NCI-H2227 (cell line): ENCODE results near the gene CCNI.
"Not testable (repeated sequence)": the region's sequence is repeated elsewhere in the genome, so short reads cannot be mapped to it uniquely, and the experiment has no call there.

Experiments
- DNase-seq: peaks from one replicate; lab custom pipeline; 2025; ENCODE audit not compliant: unreplicated experiment; lab: John Stamatoyannopoulos, UW

Gene CCNI

GRCh38 chr4:77040854-77041725, 34.7 kb downstream of the CCNI start:
- DNase-seq: no peak

GRCh38 chr4:77040270-77040669, 35.5 kb downstream of the CCNI start:
- no peak for DNase-seq

GRCh38 chr4:77039796-77040195, 36.0 kb downstream of the CCNI start:
- DNase-seq: no peak

DNA sequence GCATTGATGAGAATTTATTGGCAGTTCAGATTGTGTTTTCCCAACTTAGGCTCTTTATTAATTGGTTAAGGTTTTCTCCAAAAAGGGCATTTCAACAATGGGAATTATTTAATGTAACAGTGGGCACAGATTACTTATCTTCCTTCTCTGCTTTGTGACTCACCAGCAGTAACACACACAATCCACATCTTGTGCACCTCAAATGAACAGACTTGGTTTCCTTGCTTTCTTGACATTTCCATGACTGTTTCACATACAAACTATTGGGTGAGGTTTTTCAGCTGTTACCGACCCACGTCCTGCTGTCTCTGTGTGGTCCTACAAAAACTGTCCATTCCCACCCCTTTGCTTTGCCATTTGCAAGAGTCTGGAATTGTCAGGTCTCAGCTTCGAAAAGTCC, 38.1 kb downstream of the CCNI start:
- no peak for DNase-seq

DNA sequence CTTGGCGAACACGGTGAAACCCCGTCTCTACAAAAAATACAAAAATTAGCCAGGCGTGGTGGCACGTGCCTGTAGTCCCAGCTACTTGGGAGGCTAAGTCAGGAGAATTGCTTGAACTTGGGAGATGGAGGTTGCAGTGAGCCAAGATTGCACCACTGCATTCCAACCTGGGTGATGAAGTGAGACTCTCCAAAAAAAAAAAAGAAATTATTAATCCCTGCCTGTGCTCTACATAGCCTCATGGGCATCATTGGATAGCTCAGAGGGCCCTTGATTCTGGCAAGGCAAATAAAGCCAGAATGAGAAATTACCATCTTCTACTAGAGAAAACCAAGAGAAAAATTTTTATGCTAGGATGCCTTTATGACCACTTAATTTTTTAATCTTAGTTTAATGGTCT, 38.6 kb downstream of the CCNI start:
- not testable (repeated sequence) for DNase-seq

GRCh38 chr4:77036206-77036605, 39.6 kb downstream of the CCNI start:
- DNase-seq: no peak

GRCh38 chr4:77035153-77035552, 40.6 kb downstream of the CCNI start:
- no peak for DNase-seq

GRCh38 chr4:77031544-77031943, 44.2 kb downstream of the CCNI start:
- no peak for DNase-seq

DNA sequence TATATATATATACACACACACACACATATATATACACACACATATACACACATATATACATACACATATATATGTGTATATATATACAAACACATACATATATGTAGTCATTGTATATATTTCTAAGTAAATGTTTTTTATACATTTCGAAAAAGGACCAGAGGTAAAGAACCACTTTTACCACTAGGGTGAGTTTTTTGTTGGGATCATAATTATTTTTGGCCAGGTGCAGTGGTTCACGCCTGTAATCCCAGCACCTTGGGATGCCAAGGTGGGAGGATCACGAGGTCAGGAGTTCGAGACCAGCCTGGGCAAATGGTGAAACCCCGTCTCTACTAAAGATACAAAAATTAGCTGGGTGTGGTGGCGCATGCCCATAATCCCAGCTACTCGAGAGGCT, 46.0 kb downstream of the CCNI start:
- DNase-seq: not testable (repeated sequence)

DNA sequence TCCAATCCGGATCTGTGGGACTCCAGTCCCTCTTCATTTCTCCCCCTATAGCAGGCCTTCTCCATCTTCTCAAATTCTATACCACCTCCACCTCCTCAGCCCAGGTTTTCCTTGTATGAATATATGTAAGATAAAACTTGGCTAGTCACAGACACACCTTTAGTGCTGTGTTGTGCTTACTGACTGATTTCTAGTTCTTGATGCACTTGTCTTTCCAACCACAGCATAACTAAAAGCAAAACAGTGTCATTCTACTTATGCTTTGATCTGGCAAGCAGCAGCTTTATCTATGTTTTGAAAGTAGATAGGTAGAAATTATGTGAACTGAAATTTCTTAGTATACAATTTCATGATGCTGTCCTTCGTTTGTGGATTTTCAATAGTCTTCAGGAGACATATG, 47.5 kb downstream of the CCNI start:
- DNase-seq: no peak

DNA sequence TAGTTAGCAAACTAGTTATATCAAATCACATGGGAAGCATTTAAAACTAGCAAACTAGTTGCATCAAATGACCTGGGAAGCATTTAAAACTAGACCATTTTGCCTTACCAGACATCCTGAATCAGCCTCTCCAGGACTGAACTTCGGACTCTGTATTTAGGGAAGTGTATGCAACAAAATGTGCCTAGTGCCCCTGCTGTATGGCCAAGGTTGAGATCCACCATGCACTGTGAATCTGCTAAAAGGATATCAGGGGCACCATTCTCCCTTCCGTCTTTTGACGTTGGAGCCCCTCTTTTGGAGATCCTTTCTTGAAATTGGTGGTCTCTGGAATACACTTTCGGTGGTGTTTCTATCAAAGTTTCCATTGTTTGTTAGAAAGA, 49.5 kb downstream of the CCNI start:
- no peak for DNase-seq

- no peak for DNase-seq
Observed at GRCh38 chr4:77025643-77026321, 50.0 kb downstream of the CCNI start.

- no peak for DNase-seq
Observed at GRCh38 chr4:77023920-77024319, 51.9 kb downstream of the CCNI start.

GRCh38 chr4:77022560-77023179, 53.1 kb downstream of the CCNI start:
- DNase-seq: peak; percentile 54

GRCh38 chr4:77021614-77022089, 54.1 kb downstream of the CCNI start:
- no peak for DNase-seq

GRCh38 chr4:77020017-77020416, 55.8 kb downstream of the CCNI start:
- DNase-seq: no peak

DNA sequence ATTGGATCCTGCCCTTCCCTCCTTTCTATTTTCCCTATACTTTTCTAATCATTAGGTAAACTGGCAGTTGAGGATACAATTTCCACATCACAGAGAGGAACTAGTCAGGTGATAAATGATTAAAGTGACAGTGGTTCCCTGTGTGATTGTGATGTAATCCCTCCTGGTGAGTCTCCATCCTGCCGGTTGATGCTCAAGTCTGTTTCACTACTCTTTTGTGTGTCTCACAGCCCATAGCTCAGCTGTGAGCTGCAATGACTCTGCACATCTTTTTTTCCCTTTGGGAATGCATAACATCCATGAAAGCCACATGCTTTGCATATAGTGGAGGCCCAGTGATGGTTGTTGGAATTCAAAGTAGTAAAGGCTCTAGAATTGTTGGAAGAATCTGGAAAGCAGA, 60.4 kb downstream of the CCNI start:
- DNase-seq: no peak

DNA sequence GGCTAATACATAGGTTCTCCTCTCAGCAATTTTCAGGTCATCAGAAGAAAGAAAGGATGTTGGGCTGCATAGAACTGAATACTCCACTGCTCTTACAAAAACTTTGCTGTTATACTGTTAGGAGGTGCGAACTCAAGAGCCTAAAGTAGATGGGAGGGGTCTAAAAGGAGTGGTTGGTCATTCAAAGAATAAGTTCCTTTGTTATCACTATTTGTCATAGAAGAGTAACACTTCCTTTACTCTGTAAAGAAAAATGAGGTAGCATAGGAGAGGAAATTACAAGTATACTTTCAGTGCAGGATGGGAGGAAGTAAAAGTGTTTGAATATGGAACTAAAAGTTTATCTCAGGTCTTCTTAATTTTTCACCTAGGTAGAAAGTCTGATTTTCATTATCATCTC, 61.5 kb downstream of the CCNI start:
- DNase-seq: no peak

DNA sequence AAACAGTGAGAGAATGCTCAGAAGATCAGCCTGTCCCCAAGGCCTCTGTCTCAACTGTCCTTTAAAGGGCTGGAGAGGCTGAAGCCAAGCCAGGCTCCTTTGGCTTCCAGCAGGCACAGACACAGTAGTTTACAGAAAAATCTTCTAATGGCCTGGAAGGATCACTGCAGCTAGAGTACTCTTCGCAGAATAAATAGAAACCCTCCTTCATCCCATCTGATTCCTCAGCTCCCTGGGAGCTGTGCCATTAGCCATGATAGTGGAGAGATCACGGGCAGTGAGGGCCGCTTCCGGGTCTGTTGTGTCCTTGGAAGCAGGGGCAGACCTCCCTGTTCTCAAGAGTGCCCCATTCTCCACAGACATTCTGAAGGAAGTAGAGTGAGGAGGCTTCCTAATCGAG, 63.1 kb downstream of the CCNI start:
- DNase-seq: no peak

- no peak for DNase-seq
Observed at GRCh38 chr4:77010841-77011354, 64.9 kb downstream of the CCNI start.

DNA sequence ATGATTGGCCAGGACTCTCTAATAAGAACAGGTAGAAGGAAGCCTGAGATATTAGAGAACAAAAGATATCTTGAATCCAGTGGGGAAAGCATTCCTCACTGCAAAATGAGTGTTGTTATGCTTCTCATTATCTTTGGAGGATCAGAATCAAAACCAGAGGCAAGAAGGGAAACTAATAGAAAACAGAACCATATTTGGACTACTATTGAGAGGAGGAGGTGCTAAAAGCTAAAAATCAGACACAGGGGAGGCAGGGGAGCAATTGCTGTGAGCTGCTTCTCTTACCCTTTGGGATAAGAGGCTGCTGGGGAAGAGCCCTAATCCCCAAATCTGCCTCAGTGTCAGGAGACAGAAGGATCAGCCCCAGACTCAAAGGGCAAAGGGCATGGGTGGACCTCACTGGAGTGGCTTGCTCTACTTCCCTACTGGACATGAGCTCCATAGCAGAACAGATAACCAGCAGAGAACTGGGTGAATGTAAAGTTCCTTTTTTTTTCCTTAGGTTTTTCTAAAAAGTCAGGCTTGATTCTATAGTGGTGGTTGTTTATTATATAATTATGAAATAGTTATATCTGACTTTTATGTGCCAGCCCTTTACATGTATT, 66.2 kb downstream of the CCNI start:
- no peak for DNase-seq
